Bronchial epithelial cell (primary cell): Measurements from ENCODE around the gene MCM10. TPM values are rescaled to one million over a fixed set of nuclear protein-coding genes. Genes with fewer than 3 reads are reported as not detected.
A peak's percentile ranks its signal among the peaks of the same experiment; 100 is the strongest.
"Not testable (repeated sequence)": the region's sequence is repeated elsewhere in the genome, so short reads cannot be mapped to it uniquely, and the experiment has no call there.

Experiments used
- DNase-seq: peaks from one replicate; pipeline ENCODE4 v3.0.0-alpha.2; 2010; ENCODE audit warnings: low read depth
- FAIRE-seq: peaks from 2 replicates; lab custom pipeline; 2011; peaks lifted over from hg19 to GRCh38; lab: Jason Lieb, UNC
- H3K27me3 ChIP-seq: 2 replicates; pipeline ENCODE4 v1.5.1; 2011; ENCODE audit warnings: low read length; ENCODE audit not compliant: control insufficient read depth, insufficient read depth
- H3K36me3 ChIP-seq: 2 replicates; pipeline ENCODE4 v1.5.1; 2011; ENCODE audit warnings: low read length; ENCODE audit not compliant: control insufficient read depth, insufficient read depth
- H3K4me3 ChIP-seq: 2 replicates; pipeline ENCODE4 v1.5.1; 2011; ENCODE audit warnings: mild to moderate bottlenecking, low read depth, low read length, control low read depth
- total RNA-seq: library from RNA; depleted of rRNA; stranded (reverse); fragments of >200 nt; gene quantifications from 2 replicates; pipeline ENCODE4 v1.2.1, GENCODE V29; 2014
- TF ChIP-seq, protein P1 (sequence below): IDR thresholded peaks from 2 replicates; pipeline ENCODE4 v1.5.1; 2011; ENCODE audit warnings: mild to moderate bottlenecking, moderate library complexity, low read length, control low read depth, inconsistent platforms; ENCODE audit not compliant: insufficient read depth, severe bottlenecking

The MCM10 gene
- total RNA-seq, 1 donor from 2014 or later: under 0.01 TPM

DNA sequence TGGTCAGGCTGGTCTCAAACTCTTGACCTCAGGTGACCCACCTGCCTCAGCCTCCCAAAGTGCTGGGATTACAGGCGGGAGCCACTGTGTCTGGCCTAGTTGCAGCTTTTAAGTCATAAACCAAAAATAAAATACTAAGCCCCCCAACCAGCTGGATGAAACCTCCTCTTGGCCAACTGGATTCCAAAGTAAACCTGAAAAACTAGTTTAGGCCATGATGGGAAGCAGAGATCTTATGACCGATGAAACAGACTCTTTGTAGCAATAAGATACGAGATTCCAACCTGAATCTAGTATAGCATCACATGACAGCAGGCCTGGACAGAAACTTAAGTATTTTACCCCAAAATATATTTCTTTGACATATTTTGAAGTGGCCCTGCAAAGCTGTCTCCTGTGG lies 9.1 kb upstream of the MCM10 start:
- Histone ChIP-seq H3K36me3 (no peaks in the 10 kb centered on the region), H3K4me3 (no peak overlapping the region), H3K27me3 (no peaks in the 10 kb centered on the region)
- DNase-seq: peak; percentile 13
- TF ChIP-seq, protein P1, sequence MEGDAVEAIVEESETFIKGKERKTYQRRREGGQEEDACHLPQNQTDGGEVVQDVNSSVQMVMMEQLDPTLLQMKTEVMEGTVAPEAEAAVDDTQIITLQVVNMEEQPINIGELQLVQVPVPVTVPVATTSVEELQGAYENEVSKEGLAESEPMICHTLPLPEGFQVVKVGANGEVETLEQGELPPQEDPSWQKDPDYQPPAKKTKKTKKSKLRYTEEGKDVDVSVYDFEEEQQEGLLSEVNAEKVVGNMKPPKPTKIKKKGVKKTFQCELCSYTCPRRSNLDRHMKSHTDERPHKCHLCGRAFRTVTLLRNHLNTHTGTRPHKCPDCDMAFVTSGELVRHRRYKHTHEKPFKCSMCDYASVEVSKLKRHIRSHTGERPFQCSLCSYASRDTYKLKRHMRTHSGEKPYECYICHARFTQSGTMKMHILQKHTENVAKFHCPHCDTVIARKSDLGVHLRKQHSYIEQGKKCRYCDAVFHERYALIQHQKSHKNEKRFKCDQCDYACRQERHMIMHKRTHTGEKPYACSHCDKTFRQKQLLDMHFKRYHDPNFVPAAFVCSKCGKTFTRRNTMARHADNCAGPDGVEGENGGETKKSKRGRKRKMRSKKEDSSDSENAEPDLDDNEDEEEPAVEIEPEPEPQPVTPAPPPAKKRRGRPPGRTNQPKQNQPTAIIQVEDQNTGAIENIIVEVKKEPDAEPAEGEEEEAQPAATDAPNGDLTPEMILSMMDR: no peak
- no peak for FAIRE-seq

DNA sequence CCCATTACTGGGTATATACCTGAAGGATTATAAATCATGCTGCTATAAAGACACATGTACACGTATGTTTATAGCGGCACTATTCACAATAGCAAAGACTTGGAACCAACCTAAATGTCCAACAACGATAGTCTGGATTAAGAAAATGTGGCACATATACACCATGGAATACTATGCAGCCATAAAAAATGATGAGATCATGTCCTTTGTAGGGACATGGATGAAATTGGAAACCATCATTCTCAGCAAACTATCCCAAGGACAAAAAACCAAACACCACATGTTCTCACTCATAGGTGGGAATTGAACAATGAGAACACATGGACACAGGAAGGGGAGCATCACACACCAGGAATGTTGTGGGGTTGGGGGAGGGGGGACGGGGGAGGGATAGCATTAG lies 5.5 kb upstream of the MCM10 start:
- H3K4me3 ChIP-seq, H3K27me3 ChIP-seq, H3K36me3 ChIP-seq, FAIRE-seq, DNase-seq: not testable (repeated sequence)

DNA sequence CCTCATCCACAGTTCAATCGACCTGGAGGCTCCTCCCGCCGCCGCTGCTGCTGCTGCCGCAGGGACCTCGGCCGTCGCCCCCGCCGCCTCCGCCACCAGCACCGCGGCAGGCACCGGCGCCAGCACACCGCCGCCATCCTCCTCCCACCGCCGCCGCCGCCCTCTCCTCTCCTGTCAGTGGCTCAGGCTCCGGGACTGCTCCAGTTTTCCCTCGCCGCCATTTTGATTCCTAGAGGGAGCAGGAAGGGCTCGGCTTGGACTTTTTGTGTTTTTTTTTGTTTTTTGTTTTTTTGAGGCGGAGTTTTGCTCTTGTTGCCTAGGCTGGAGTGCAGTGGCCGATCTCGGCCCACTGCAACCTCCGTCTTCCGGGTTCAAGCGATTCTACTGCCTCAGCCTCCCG lies 3.0 kb upstream of the MCM10 start:
- Histone ChIP-seq H3K36me3 (no peaks in the 10 kb centered on the region), H3K4me3 (peak overlapping the region; percentile 10), H3K27me3 (no peaks in the 10 kb centered on the region)
- FAIRE-seq (no peak), DNase-seq (no peak)
- TF ChIP-seq, protein P1: no peak

DNA sequence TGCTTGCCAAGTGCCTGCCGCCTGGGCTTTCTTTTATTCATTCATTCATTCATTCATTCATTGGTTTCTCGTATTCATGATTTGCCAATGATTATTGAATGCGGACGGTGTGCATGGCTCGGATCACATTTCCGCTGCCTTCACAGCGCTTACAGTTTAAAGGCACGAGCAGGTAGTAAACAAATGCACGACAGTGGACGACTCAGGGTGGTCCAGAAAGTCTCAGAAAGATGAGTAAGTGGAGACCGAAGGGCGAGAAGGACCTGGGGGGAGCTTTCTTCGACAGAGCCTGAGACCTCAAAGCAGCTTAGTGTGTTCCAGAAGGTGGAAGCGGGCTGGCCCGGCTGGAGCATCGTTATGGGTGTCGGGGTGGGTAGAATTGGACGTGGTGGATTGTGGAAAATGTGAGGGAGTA lies 506 bp downstream of the MCM10 start:
- FAIRE-seq (no peak), DNase-seq (no peak)
- no peaks in the 10 kb centered on the region for H3K27me3 ChIP-seq
- peak overlapping the region; percentile 56 for H3K4me3 ChIP-seq
- TF ChIP-seq, protein P1: no peak
- no peaks in the 10 kb centered on the region for H3K36me3 ChIP-seq

DNA sequence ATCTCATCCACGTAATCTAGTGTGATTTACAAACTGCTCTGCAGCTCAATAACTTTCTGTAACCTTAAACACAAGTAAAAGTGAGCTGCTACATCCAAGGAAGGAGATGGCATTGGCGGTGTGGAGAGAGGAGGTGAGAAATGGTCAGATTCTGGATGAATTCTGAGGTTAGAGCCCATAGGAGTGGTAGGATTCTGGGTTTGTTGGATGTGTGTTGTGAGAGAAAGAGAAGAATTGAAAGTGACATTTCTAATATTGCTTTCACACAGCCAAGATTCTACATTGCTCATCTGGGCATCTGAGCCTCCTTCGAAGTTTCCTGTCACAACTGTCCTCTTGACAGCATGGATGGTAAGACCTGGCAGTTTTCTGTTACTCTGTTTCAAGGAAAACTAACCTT lies 2.5 kb downstream of the MCM10 start:
- no peaks in the 10 kb centered on the region for H3K36me3 ChIP-seq
- TF ChIP-seq, protein P1: no peak
- H3K27me3 ChIP-seq: no peaks in the 10 kb centered on the region
- DNase-seq (no peak), FAIRE-seq (no peak)
- H3K4me3 ChIP-seq: no peak overlapping the region

DNA sequence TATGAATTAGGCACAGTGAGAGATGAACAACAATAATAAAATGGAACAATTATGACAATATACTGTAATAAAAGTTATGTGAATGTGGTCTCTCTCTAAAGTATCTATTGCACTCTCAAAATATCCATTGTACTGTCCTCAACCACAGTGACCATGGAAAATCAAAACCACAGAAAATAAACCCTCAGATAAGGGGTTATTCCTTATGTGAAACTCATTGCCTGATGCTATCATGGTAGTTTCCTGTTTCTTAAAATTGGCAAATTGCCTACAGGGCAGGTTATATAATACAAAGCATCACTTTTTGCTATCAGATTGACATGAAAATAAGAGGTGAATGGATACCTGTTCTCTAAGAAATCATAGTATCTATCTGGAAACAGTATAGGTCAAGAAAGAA lies 3.8 kb downstream of the MCM10 start:
- DNase-seq: no peak
- H3K27me3 ChIP-seq: no peaks in the 10 kb centered on the region
- no peaks in the 10 kb centered on the region for H3K36me3 ChIP-seq
- TF ChIP-seq, protein P1: no peak
- no peak overlapping the region for H3K4me3 ChIP-seq
- no peak for FAIRE-seq
